D721Med (cell line): ENCODE results near the gene SMIM1.

Experiments
- DNase-seq: peaks from one replicate; pipeline ENCODE4 v3.0.0; 2011; ENCODE audit warnings: low spot score; ENCODE audit not compliant: insufficient read length
- FAIRE-seq: peaks from 2 replicates; lab custom pipeline; 2011; peaks lifted over from hg19 to GRCh38; lab: Jason Lieb, UNC
- CTCF ChIP-seq: IDR thresholded peaks from 2 replicates; pipeline ENCODE4 v1.5.1; 2012; ENCODE audit warnings: mild to moderate bottlenecking, control low read depth; ENCODE audit not compliant: insufficient read depth; ENCODE audit errors: missing control alignments

The SMIM1 gene

GRCh38 chr1:3729594-3730542 lies 42.7 kb upstream of the SMIM1 start:
- FAIRE-seq (no peak), DNase-seq (no peak)
- no peak for TF ChIP-seq CTCF

GRCh38 chr1:3730543-3731247 lies 41.9 kb upstream of the SMIM1 start:
- no peak for TF ChIP-seq CTCF
- no peak for DNase-seq
- no peak for FAIRE-seq

GRCh38 chr1:3731583-3732433 lies 40.7 kb upstream of the SMIM1 start:
- TF ChIP-seq CTCF: no peak
- DNase-seq (no peak), FAIRE-seq (no peak)

GRCh38 chr1:3732434-3733093 lies 40.0 kb upstream of the SMIM1 start:
- TF ChIP-seq CTCF: no peak
- no peak for DNase-seq
- FAIRE-seq: no peak

GRCh38 chr1:3733094-3733882 lies 39.3 kb upstream of the SMIM1 start:
- no peak for DNase-seq
- FAIRE-seq: no peak
- no peak for TF ChIP-seq CTCF
